ENCODE results near the gene ADGRA3. TPM values are rescaled to one million over a fixed set of nuclear protein-coding genes. Genes with fewer than 3 reads are reported as not detected.

ADGRA3 gene
- total and polyA plus RNA-seq, 10 donors, result 1.6 to 10.6 (median 5.4) TPM

DNA sequence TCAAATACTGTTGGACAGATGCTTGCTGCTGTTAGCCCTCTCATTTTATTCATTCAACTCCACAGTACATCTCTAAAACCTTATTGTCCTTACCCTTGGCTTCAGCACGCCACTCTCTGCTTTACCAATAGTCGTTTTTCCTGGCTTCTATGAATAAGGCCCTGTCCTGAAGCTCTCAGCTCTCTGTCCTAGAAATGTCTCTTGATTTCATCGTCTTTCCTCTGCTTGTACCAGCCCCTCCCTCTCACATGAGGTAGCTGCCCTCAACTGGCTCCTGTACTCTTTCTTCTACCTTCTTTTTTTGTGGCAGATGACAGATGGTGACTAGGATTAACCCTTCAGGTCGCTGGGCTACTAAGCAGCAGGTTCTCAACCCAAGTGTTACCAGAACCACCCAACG lies 11.4 kb downstream of the ADGRA3 start:
- H3K9me3 ChIP-seq, result no peaks in the 10 kb centered on the region
- TF ChIP-seq, protein P1, sequence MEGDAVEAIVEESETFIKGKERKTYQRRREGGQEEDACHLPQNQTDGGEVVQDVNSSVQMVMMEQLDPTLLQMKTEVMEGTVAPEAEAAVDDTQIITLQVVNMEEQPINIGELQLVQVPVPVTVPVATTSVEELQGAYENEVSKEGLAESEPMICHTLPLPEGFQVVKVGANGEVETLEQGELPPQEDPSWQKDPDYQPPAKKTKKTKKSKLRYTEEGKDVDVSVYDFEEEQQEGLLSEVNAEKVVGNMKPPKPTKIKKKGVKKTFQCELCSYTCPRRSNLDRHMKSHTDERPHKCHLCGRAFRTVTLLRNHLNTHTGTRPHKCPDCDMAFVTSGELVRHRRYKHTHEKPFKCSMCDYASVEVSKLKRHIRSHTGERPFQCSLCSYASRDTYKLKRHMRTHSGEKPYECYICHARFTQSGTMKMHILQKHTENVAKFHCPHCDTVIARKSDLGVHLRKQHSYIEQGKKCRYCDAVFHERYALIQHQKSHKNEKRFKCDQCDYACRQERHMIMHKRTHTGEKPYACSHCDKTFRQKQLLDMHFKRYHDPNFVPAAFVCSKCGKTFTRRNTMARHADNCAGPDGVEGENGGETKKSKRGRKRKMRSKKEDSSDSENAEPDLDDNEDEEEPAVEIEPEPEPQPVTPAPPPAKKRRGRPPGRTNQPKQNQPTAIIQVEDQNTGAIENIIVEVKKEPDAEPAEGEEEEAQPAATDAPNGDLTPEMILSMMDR (IDR thresholded peaks at IDR 0.05 in 8 of 11, conservative IDR thresholded peaks at IDR 0.05 in 3 of 11), result no peak
- no peak for TF ChIP-seq POLR2AphosphoS5 (IDR thresholded peaks at IDR 0.05)
- TF ChIP-seq POLR2A (IDR thresholded peaks at IDR 0.05), result no peak
- H3K4me1 ChIP-seq, result no peaks in the 10 kb centered on the region
- DNase-seq, result no peak
- intact Hi-C loops (cut with DNase I; ENCODE audit: low total_unique reads), result loop anchor here (10.0 kb wide), 1 partner anchor 180 kb away; no protein-coding TSS in a partner anchor
- no peaks in the 10 kb centered on the region for H3K36me3 ChIP-seq
- H3K27ac ChIP-seq, result no peak overlapping the region
- no peak overlapping the region for H3K4me3 ChIP-seq
- 79 to 91% (median 80%) methylated on average over 5 of the region's 5 CpGs for WGBS, 5 donors
- H3K27me3 ChIP-seq (replicated peaks in 1 of 7), result no peaks in the 10 kb centered on the region

DNA sequence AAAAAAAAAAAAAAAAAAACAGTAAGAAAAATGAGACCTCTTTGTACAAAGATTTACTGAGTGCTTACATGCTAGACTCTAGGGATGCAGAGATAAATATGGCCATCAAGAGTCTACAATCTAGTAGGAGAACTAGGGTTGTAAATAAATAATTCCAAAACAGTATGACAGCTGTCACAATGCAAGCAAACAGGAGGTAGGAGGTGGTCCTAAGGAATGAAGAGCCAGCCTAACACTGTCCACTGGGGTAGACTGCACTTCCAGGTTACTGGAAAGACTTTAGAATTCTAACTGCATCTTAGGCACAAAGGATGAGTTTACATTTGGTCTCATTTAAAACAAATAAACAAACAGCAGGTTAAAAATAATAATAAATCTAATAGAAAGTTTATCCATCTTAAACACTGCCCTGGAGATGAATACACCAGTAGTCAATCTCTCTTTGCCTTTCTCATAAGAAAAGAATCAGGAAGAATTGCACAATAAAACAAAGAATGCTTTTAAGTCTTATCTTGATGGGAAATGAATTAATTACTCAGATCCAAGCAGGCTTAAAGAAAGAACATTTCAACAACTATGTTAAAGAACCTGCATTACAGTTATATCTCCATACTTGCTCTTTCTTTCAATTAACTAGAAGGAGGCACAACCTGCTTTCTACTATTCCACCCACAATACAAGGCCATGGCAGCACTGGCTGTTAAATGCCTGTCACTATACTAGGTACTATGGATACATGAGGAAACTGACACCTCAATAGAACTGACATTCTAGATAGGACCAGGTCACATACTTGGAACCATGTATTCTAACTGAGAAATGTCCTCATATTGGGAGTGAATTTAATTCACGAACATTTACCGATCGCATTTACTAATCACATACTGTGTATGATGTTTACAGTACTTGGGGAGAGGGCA lies 12.7 kb downstream of the ADGRA3 start:
- no peak for DNase-seq
- no peaks in the 10 kb centered on the region for H3K27me3 ChIP-seq (replicated peaks in 1 of 7)
- intact Hi-C loops (cut with DNase I; ENCODE audit: low total_unique reads), result loop anchor here (10.0 kb wide), 1 partner anchor 182 kb away; no protein-coding TSS in a partner anchor
- H3K4me3 ChIP-seq, result no peak overlapping the region
- no peaks in the 10 kb centered on the region for H3K36me3 ChIP-seq
- H3K4me1 ChIP-seq, result no peaks in the 10 kb centered on the region
- TF ChIP-seq, protein P1 (IDR thresholded peaks at IDR 0.05 in 8 of 11, conservative IDR thresholded peaks at IDR 0.05 in 3 of 11), result no peak
- TF ChIP-seq POLR2A (IDR thresholded peaks at IDR 0.05), result no peak
- no peak for TF ChIP-seq POLR2AphosphoS5 (IDR thresholded peaks at IDR 0.05)
- no peaks in the 10 kb centered on the region for H3K9me3 ChIP-seq
- WGBS, 5 donors, result 94 to 97% (median 95%) methylated on average over 3 of the region's 3 CpGs
- no peak overlapping the region for H3K27ac ChIP-seq

DNA sequence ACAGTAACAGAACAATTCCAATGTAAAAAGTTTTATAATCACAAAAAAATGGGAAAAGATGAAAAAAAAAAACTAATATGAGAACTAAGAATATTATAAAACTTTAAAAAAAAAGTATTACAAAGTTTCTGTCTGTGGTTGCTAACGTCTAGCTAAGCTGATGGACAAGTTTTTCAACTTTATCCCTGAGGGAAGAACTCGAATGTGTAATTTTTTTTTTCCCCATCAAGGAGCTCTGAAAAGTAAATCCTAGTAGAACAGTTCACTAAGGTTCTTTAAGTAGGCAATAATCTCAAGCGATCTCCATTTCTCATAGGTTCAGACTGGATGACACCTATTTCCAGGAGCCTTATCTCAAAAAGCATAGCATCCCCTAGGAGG lies 14.2 kb downstream of the ADGRA3 start:
- 51 to 62% (median 60%) methylated on average over 3 of the region's 3 CpGs for WGBS, 5 donors
- intact Hi-C loops (cut with DNase I; ENCODE audit: low total_unique reads), result loop anchor here (10.0 kb wide), 1 partner anchor 183 kb away; no protein-coding TSS in a partner anchor
- no peaks in the 10 kb centered on the region for H3K36me3 ChIP-seq
- TF ChIP-seq, protein P1 (IDR thresholded peaks at IDR 0.05 in 8 of 11, conservative IDR thresholded peaks at IDR 0.05 in 3 of 11), result no peak
- TF ChIP-seq POLR2AphosphoS5 (IDR thresholded peaks at IDR 0.05), result no peak
- no peak for TF ChIP-seq POLR2A (IDR thresholded peaks at IDR 0.05)
- H3K27me3 ChIP-seq (replicated peaks in 1 of 7), result no peaks in the 10 kb centered on the region
- DNase-seq, result no peak
- H3K9me3 ChIP-seq, result no peaks in the 10 kb centered on the region
- H3K4me1 ChIP-seq, result no peaks in the 10 kb centered on the region
- H3K4me3 ChIP-seq, result no peak overlapping the region
- no peak overlapping the region for H3K27ac ChIP-seq

Data from spleen (tissue), 11 donors.